ENCODE measurements around the gene COL6A2. TPM values are rescaled to one million over a fixed set of nuclear protein-coding genes. Genes with fewer than 3 reads are reported as not detected.
"Not testable (repeated sequence)": the region's sequence is repeated elsewhere in the genome, so short reads cannot be mapped to it uniquely, and the experiment has no call there.

COL6A2 gene
- total and polyA plus RNA-seq, 4 donors, result 335 to 3,611 (median 1,409) TPM

DNA sequence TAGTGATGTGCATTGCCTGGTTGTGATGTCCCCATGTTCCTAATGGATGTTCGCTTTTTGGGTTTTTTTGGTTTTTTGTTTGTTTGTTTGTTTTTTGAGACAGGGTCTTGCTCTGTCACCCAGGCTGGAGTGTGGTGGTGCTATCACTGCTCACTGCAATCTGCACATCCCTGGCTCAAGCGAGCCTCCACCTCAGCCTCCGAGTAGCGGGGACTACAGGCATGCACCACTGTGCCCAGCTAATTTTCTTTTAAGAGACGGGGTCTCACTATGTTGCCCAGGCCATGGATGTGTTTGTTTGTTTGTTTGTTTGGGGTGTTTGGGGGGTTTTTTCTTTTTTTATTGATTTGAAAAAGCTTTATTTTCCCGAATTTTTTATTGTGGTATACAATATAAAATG is 2.1 kb downstream of the COL6A2 start:
- no peaks in the 10 kb centered on the region for H3K27me3 ChIP-seq (ENCODE audit: control insufficient read depth in 1 of 2, insufficient read depth in 2 of 2, low read length in 1 of 2)
- no peaks in the 10 kb centered on the region for H3K9me3 ChIP-seq (ENCODE audit: control insufficient read depth, low read length)
- 87 to 89% methylated on average over 6 of the region's 6 CpGs for WGBS, 2 donors
- no peak overlapping the region for H3K4me3 ChIP-seq (ENCODE audit: low read length in 2 of 2)
- no peaks in the 10 kb centered on the region for H3K4me1 ChIP-seq (ENCODE audit: control insufficient read depth in 1 of 2, insufficient read depth in 2 of 2, low read length in 2 of 2)
- H3K27ac ChIP-seq (ENCODE audit: low read depth in 1 of 2, low read length in 2 of 2), result no peak overlapping the region
- no peaks in the 10 kb centered on the region for H3K36me3 ChIP-seq (ENCODE audit: control insufficient read depth in 1 of 2, insufficient read depth in 2 of 2, low read length in 1 of 2)
- no peak for ATAC-seq (ENCODE audit: low FRiP score)
- peak in 1 of 2 donors; percentile 41 for DNase-seq
- intact Hi-C loops (cut with DNase I), result no loop called here

DNA sequence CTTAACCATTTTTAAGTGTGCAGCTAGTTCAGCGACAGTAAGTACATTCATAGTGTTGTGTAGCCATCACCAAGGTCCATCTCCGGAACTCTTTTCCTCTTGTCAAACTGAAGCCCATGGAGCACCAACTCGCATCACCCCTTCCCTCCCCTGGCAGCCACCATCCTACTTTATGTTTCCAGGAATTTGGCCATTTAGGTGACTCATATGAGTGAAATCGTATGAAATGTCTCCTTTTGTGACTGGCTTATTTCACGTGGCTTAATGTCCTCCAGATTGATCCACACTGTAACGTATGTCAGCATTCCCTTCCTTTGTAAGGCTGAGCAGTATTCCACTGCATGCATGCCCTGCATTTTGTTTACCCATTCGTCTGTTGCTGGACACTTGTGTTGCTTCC is 2.5 kb downstream of the COL6A2 start:
- no peak for ATAC-seq (ENCODE audit: low FRiP score)
- no peaks in the 10 kb centered on the region for H3K4me1 ChIP-seq (ENCODE audit: control insufficient read depth in 1 of 2, insufficient read depth in 2 of 2, low read length in 2 of 2)
- 34 to 35% methylated on average over 7 of the region's 7 CpGs for WGBS, 2 donors
- intact Hi-C loops (cut with DNase I), result no loop called here
- no peaks in the 10 kb centered on the region for H3K27me3 ChIP-seq (ENCODE audit: control insufficient read depth in 1 of 2, insufficient read depth in 2 of 2, low read length in 1 of 2)
- peak in 1 of 2 donors; percentile 55 for DNase-seq
- H3K4me3 ChIP-seq (ENCODE audit: low read length in 2 of 2), result no peak overlapping the region
- H3K9me3 ChIP-seq (ENCODE audit: control insufficient read depth, low read length), result no peaks in the 10 kb centered on the region
- H3K27ac ChIP-seq (ENCODE audit: low read depth in 1 of 2, low read length in 2 of 2), result no peak overlapping the region
- H3K36me3 ChIP-seq (ENCODE audit: control insufficient read depth in 1 of 2, insufficient read depth in 2 of 2, low read length in 1 of 2), result no peaks in the 10 kb centered on the region

DNA sequence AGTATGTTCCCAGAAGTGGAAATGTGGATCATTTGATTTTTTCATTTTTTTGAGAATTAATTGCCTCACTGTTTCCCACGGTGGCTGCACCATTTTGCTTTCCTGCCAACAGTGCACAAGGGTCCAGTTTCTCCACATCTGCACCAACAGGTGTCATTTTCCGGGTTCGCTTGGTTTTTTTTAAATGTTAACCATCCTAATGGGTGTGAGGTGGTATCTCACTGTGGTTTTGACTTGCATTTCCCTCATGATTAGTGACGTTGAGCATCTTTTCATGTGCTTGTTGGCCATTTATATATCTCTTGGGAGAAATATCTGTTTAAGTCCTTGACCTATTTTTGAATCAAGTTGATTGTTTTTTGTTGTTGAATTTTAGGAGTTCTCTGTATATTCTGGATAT is 3.0 kb downstream of the COL6A2 start:
- no peaks in the 10 kb centered on the region for H3K36me3 ChIP-seq (ENCODE audit: control insufficient read depth in 1 of 2, insufficient read depth in 2 of 2, low read length in 1 of 2)
- intact Hi-C loops (cut with DNase I), result no loop called here
- H3K27ac ChIP-seq (ENCODE audit: low read depth in 1 of 2, low read length in 2 of 2), result peak overlapping the region in 1 of 2 donors; percentile 3
- no peak overlapping the region for H3K4me3 ChIP-seq (ENCODE audit: low read length in 2 of 2)
- ATAC-seq (ENCODE audit: low FRiP score) (no peak), DNase-seq (no peak)
- no peaks in the 10 kb centered on the region for H3K27me3 ChIP-seq (ENCODE audit: control insufficient read depth in 1 of 2, insufficient read depth in 2 of 2, low read length in 1 of 2)
- H3K9me3 ChIP-seq (ENCODE audit: control insufficient read depth, low read length), result no peaks in the 10 kb centered on the region
- 80% methylated on average over 4 of the region's 4 CpGs for WGBS, 2 donors
- no peaks in the 10 kb centered on the region for H3K4me1 ChIP-seq (ENCODE audit: control insufficient read depth in 1 of 2, insufficient read depth in 2 of 2, low read length in 2 of 2)

- ATAC-seq (ENCODE audit: low FRiP score) (no peak), DNase-seq (no peak)
- intact Hi-C loops (cut with DNase I), result no loop called here
- Histone ChIP-seq H3K36me3 (ENCODE audit: control insufficient read depth in 1 of 2, insufficient read depth in 2 of 2, low read length in 1 of 2) (no peaks in the 10 kb centered on the region), H3K4me3 (ENCODE audit: low read length in 2 of 2) (no peak overlapping the region), H3K9me3 (ENCODE audit: control insufficient read depth, low read length) (no peaks in the 10 kb centered on the region), H3K27ac (ENCODE audit: low read depth in 1 of 2, low read length in 2 of 2) (no peak overlapping the region), H3K4me1 (ENCODE audit: control insufficient read depth in 1 of 2, insufficient read depth in 2 of 2, low read length in 2 of 2) (peaks cover 0 to 2% of the 10 kb centered on the region in 2 donors), H3K27me3 (ENCODE audit: control insufficient read depth in 1 of 2, insufficient read depth in 2 of 2, low read length in 1 of 2) (no peaks in the 10 kb centered on the region)
Measured at GRCh38 chr21:46104104-46104503, 6.2 kb downstream of the COL6A2 start.

DNA sequence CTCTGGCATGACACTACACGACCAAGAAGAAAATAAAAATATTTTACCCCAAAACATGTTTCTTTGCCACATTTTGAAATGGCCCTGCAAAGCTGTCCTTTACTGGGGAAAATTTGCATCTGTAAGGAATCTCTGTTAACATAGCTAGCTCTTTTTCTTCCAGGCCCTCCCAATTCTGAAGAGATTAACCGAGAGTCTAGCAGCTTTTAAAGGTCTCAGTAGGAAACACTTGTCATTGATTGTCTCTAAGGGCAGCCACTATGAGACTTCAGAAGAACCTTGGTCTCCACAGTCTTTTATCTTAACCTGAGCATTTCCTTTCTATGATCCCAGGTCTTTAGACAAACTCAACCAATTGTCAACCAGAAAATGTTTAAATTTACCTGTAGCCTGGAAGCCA is 9.5 kb downstream of the COL6A2 start:
- H3K36me3 ChIP-seq (ENCODE audit: control insufficient read depth in 1 of 2, insufficient read depth in 2 of 2, low read length in 1 of 2); DNase-seq; intact Hi-C loops (cut with DNase I); ATAC-seq (ENCODE audit: low FRiP score); H3K9me3 ChIP-seq (ENCODE audit: control insufficient read depth, low read length); H3K27ac ChIP-seq (ENCODE audit: low read depth in 1 of 2, low read length in 2 of 2); H3K27me3 ChIP-seq (ENCODE audit: control insufficient read depth in 1 of 2, insufficient read depth in 2 of 2, low read length in 1 of 2); H3K4me3 ChIP-seq (ENCODE audit: low read length in 2 of 2); H3K4me1 ChIP-seq (ENCODE audit: control insufficient read depth in 1 of 2, insufficient read depth in 2 of 2, low read length in 2 of 2): not testable (repeated sequence)
- 70 to 84% methylated on average over 2 of the region's 2 CpGs for WGBS, 2 donors

DNA sequence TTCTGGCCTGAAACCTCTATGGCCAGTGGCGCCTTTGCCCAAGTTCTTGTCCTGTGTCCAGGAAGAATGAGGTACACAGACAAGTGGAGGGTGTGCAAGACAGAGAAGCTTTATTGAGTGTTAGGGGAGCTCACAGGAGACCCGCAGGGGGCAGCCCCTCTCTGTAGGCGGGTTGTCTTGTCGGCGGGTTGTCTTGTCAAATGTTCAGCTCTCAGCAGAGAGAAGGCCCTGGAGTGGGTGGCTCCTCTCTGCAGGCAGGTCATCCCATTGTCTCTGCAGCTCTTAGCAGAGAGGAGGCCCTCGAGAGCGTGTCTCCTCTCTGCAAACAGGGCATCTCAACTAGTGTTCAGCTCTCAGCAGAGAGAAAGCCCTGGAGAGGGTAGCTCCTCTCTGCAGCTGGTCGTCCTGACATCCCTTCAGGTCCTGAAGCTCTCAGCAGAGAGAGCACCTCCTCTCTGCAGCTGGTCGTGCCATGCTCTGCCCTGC is 11.0 kb downstream of the COL6A2 start:
- 68 to 72% methylated on average over 9 of the region's 9 CpGs for WGBS, 2 donors
- intact Hi-C loops (cut with DNase I), result no loop called here
- ATAC-seq (ENCODE audit: low FRiP score) (no peak), DNase-seq (peak in 1 of 2 donors; percentile 39)
- H3K27me3 ChIP-seq (ENCODE audit: control insufficient read depth in 1 of 2, insufficient read depth in 2 of 2, low read length in 1 of 2), result no peaks in the 10 kb centered on the region
- H3K4me3 ChIP-seq (ENCODE audit: low read length in 2 of 2), result no peak overlapping the region
- peaks cover 0 to 6% of the 10 kb centered on the region in 2 donors for H3K4me1 ChIP-seq (ENCODE audit: control insufficient read depth in 1 of 2, insufficient read depth in 2 of 2, low read length in 2 of 2)
- H3K9me3 ChIP-seq (ENCODE audit: control insufficient read depth, low read length), result no peaks in the 10 kb centered on the region
- H3K27ac ChIP-seq (ENCODE audit: low read depth in 1 of 2, low read length in 2 of 2), result peak overlapping the region in 1 of 2 donors; percentile 4
- H3K36me3 ChIP-seq (ENCODE audit: control insufficient read depth in 1 of 2, insufficient read depth in 2 of 2, low read length in 1 of 2), result peaks cover 0 to 13% of the 10 kb centered on the region in 2 donors

DNA sequence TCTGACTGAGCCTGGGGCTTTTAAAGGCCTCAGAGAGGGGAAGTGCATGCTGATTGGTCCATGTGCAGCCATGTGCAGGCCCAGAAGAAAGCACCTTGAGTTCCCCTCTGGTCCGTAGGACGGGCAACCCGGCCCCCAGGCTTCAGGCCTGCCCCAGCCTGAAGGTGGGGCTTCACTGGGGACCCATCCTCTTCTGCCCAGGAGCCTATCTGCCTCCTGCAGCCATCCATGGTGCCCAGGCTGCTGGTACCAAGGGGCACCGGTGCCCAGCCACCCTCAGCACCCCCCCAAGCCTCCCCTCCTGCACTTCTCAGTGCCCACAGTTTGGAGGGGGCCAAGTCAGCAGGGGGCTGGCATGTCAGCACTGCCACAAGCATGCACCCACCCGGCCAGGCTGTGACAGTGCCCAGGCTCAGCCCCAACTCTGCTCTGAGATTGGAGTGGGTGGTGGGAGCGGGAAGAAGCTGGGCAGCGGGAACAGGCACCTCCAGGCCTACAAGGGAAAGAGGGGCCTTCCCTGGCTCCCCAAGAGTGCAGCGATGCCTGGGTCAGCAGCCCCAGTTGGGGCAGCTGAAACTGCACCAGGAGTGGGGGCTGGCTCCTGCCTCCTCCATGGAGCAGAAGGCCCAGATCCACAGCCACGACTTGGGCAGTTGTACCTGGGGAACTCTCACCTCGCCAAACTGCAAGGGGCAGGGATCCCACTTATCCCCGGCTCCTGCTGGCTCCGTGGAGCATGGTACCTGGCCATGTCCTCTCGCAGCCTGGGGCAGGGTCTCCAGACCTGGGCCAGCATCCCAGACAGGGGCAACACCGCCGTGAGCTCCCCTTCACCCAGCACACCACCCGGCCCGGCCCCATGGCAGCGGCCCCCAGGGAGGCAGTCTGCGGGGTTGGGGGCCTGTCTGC is 11.7 kb downstream of the COL6A2 start:
- Histone ChIP-seq H3K27me3 (ENCODE audit: control insufficient read depth in 1 of 2, insufficient read depth in 2 of 2, low read length in 1 of 2) (no peaks in the 10 kb centered on the region), H3K36me3 (ENCODE audit: control insufficient read depth in 1 of 2, insufficient read depth in 2 of 2, low read length in 1 of 2) (peaks cover 0 to 13% of the 10 kb centered on the region in 2 donors), H3K4me1 (ENCODE audit: control insufficient read depth in 1 of 2, insufficient read depth in 2 of 2, low read length in 2 of 2) (peaks cover 0 to 6% of the 10 kb centered on the region in 2 donors), H3K4me3 (ENCODE audit: low read length in 2 of 2) (no peak overlapping the region), H3K9me3 (ENCODE audit: control insufficient read depth, low read length) (no peaks in the 10 kb centered on the region), H3K27ac (ENCODE audit: low read depth in 1 of 2, low read length in 2 of 2) (peak overlapping the region in 1 of 2 donors; percentile 26)
- peak; percentile 20 to 64 for DNase-seq
- ATAC-seq (ENCODE audit: low FRiP score), result peak; percentile 33
- 54 to 59% methylated on average over 19 of the region's 19 CpGs for WGBS, 2 donors
- intact Hi-C loops (cut with DNase I), result loop anchor here in 1 of 2 donors (2.0 kb wide), 1 partner anchor 137 kb away; no protein-coding TSS in a partner anchor

DNA sequence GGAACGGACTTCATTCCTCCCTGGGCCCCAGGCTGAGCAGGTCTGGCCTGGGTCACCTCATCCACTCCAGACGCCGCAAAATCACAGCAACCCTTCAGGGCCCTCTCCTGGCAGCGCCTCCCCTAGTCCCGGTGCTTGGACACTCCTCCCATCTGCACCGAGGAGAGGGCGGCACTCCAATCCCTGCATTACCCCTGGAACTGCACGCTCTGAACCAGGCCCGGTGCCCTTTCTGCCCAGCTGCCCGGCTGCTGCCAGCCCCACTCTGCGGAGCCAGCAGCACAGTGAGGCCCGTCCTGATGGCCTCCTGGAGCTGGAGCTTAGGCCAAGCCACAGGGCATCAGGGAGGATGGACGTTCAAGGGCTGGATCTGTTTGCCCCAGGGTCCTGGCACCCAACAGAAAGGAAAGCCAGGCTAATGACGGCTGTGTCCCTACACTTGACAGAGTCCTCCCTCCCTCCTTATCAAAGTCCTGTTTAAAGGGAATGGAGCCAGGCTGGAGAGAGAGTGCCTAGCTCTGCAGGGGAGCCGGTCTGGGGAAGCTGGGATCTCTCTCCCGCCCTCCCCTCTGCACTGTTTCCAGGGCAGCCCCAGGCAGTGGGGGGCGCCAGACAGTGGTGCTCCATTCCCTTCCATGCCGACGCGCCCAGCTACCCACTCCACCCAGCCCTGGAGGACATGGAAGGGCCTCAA is 12.7 kb downstream of the COL6A2 start:
- H3K36me3 ChIP-seq (ENCODE audit: control insufficient read depth in 1 of 2, insufficient read depth in 2 of 2, low read length in 1 of 2), result peaks cover 0 to 16% of the 10 kb centered on the region in 2 donors
- no peaks in the 10 kb centered on the region for H3K27me3 ChIP-seq (ENCODE audit: control insufficient read depth in 1 of 2, insufficient read depth in 2 of 2, low read length in 1 of 2)
- H3K9me3 ChIP-seq (ENCODE audit: control insufficient read depth, low read length), result no peaks in the 10 kb centered on the region
- peak overlapping the region in 1 of 2 donors; percentile 35 for H3K27ac ChIP-seq (ENCODE audit: low read depth in 1 of 2, low read length in 2 of 2)
- WGBS, 2 donors, result 19 to 20% methylated on average over 20 of the region's 20 CpGs
- H3K4me1 ChIP-seq (ENCODE audit: control insufficient read depth in 1 of 2, insufficient read depth in 2 of 2, low read length in 2 of 2), result peaks cover 0 to 6% of the 10 kb centered on the region in 2 donors
- peak; percentile 66 to 72 for DNase-seq
- H3K4me3 ChIP-seq (ENCODE audit: low read length in 2 of 2), result no peak overlapping the region
- intact Hi-C loops (cut with DNase I), result loop anchor here in 1 of 2 donors (2.0 kb wide), 1 partner anchor 138 kb away; no protein-coding TSS in a partner anchor
- ATAC-seq (ENCODE audit: low FRiP score), result peak; percentile 79
